OCI-M2 (cell line): ENCODE measurements around the gene ZFPM1.
A peak's percentile ranks its signal among the peaks of the same experiment; 100 is the strongest.

Source experiments
- DNase-seq: peaks from one replicate; lab custom pipeline; 2025; ENCODE audit not compliant: unreplicated experiment; lab: John Stamatoyannopoulos, UW

Gene ZFPM1

DNA sequence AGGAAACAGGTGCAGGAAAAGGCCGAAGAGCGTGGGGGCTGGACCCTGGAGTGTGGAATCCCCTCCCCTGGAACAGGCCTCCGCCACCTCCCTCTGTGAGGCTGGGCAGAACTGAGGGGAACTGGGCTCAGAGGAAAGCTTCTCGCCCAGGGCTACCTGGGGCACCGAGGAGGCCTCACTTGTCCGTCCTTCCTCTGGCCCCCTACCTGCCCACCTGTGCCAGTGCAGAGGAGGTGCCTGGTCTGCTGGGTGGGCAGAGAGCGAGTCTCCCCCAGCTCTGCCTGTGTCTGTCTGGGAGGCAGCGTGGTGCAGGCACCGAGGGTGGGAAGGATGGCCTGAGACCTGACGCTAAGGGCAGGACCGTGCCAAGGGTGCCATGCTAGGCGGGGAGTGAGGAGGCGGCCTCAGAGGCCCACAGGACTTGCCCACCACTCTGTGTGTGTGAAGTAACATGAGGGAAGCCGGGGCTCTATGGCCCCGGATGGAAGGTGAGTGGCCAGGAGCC lies 42.2 kb downstream of the ZFPM1 start:
- DNase-seq, result no peak

DNA sequence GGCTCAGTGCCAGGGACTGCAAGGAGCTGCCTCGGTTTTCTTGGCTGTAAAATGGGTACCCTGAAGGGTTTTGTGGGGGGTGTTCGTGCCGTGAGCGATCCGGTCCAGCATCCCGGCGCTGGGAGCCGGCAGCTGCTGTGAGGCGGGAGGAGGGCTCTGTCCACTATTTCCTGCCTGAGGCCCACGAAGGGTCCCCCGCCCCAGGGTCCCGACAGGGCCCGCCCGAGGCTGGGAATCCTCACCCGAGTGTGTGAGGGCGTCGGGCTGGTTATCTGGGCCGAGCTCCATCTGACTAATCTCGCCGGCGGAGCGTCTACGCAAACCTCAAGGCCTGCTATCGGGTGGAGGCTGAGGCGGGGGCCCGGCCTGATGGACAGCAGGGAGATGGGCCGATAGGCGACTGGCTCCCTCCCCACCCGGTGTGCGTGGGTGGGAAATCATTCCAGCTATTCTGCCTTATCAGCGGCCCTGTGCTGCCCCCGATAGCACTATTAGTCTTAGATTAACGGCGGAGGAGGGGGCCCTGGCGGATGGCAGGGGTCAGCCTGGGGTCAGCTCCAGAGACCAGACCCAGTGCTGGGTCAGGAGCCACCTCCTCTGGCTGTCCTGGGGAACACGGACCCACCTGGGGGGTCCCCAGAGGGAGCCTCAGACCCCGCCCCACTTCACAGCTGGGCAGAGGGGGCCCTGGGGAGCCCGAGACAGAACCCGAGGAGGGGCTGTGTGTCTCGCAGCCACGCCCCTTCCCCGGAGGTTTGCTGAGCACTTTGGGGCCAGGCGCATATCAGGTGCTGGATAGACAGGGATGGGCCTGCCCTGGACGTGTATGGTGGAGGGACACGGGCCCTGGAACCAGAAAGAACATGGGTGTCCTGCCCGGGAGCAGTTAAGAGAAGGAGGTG lies 44.7 kb downstream of the ZFPM1 start:
- DNase-seq, result peak; percentile 84

DNA sequence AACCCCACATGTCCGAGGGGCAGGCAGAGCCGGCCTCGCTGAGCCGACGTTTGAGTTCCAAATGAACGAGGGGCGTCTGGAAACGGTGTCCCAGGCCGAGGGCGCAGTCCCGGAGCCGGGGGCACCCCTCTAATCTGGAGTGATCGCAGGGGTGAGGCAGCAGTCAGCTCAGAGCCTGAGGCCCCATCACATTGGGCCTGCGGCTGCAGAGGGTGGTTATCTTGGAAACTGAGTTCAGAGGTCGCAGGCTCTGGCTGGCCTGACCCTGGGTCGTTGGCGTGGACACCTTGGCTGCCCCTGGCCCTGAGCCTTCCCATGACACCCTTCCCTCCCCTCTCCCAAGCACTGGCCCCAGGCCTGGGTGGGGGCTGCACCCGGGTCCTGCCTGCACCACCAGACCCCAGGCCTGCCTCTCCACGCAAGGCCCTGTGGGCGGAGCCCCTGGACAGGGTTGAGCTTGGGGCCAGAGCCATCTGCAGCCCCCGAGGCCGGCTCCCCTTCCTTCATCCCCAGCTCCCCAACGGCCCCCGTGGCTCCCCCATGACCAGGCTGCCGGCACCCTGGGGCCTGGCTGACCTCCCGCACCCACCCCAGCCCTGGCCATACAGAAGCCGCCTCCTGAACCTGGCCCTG lies 45.6 kb downstream of the ZFPM1 start:
- DNase-seq, result no peak

DNA sequence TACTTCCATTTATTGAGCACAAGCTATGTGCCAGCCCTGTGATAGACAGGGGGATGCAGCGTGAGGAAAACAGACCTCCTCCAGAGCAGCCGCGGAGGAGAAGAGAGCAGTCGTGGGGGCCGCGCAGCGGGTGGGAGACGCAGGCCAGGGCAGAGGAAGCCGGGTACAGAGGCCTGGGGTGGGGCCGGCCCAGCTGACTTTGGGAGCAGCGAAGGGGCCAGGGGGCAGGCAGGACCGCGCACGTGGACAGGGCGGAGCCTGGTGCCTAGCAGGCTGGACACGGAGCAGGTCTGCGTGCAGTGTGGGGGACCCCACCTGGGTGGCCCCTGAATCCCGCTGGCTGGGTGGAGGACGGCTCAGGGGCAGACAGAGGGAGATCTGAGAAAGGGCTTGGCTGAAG lies 46.2 kb downstream of the ZFPM1 start:
- no peak for DNase-seq

DNA sequence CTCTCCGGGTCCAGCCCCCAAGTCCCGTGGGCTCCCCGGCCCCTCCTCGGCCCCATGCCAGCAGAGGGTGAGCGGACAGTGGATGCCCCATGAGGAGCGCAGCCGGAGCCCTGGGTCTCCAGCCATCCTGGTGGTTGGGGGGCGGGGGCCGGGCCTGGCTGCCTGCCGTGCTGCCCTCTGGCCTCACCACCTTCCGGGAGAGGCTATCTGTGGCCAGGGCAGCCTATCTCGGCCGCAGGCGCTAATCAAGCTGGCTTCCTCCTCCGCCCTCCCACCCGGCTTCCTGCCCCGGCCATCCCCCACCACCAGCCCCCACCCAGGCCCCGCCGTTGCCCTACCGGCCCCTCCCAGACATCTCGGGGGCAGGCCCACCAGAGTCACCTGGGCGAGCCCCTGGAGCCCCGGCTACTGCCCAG lies 46.8 kb downstream of the ZFPM1 start:
- no peak for DNase-seq

DNA sequence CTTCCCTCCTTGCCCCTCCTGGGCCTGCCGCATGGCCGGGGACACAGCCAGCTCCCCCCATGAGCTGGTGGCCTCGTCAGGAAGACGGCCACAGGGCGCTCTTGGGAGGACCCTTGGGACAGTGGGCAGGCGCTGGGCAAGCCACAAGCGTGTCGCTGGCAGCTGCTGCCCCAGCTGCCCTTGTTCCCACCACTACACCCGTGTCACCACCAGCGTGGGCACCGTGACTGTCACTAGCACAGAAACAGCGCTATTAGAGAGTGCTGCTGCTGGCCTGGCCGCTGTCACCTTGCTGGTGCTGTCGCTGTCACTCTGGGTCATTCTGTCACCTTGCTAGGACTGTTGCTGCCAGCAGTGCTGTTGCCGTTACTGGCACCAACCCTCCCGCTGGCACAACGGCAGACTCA lies 47.2 kb downstream of the ZFPM1 start:
- no peak for DNase-seq

DNA sequence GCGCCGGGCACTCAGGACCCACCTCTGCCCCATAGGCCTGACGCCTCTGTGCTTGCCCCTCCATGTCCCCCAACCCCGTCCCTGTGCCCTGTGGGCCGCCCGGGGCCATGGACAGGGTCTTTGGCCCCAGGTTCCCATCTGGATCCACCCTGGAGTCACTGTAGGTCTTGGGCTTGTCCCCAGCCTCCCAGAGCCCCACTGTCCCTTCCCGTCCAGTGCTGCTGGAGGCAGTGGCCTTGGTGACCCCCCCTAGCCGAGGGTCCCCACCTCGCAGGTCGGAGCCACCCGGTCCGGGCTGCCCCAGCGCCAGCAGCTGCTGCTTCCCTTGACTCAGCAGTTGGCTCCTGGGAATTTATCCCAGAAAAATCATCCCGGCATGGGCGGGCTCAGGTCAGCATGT lies 49.3 kb downstream of the ZFPM1 start:
- DNase-seq, result no peak

DNA sequence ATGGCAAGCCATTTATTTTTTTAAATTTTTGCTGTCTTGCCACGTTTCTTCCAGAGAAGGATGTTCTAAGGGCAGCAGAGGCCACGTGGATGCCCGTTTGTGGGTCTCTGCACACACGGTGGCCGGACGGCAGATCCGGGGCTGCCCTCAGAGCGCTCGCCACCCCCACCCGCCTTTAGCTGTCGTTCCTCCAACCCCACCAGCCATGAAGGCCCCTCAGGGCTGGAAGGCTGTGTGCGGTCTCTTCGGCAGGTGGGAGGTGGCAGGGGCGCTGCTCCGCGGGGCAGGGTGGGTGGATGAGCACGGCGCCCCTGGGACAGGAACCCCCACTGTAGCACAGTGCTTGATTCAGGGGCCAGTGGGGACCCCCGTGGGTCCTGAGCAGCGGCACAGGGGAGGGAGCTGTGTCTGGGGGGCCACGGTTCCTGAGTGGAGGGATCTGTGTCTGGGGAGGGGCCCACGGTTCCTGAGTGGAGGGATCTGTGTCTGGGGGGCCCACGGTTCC lies 49.7 kb downstream of the ZFPM1 start:
- DNase-seq, result no peak

DNA sequence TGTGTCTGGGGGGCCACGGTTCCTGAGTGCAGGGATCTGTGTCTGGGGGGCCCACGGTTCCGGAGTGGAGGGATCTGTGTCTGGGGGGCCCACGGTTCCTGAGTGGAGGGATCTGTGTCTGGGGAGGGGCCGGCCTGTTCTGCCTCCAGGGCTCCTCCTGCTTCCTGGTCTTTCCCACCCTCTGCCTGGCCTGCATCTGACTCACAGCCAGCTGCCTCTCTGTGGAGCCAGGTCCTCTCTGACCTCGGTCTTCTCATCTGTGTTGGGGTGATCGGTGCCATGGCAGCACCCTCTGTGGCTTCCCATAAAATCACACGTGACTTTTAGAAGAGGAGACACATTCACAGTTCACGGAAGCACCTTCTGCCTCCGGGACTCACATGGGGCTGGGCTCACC lies 50.3 kb downstream of the ZFPM1 start:
- no peak for DNase-seq

DNA sequence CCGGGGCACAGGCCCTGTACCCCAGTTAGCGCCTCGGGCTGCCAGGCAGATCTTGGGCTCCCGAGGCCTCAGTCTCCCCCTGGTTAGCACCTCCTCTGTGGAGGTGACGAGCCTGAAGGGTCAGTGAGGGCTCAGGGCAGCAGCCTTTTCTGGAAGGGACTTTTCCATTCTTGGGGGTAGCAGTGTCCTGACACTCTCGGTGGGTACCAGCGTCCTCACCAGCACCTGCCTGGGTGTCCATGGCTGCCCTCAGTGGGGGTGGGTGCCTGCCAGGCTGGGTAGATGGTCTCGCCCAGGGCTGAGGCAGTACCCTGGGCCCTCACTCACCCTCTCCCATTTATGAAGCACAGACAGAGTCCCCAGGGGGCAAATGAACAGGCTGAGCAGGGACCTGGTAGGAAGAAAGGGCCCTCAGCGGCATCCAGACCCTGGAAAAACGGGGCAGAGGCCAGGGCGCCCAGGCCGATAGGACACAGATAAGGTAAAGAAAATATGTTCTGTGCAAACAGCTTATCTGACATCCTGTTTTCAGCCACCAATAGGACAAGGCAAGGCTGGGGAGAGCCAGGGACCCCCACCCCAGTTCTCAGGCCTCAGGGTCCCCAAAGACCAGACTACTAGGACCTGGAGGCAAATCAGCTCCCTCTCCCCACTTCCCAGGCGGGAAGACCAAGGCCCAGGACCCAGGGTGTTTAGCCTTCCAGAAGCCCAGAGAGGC lies 50.9 kb downstream of the ZFPM1 start:
- no peak for DNase-seq

DNA sequence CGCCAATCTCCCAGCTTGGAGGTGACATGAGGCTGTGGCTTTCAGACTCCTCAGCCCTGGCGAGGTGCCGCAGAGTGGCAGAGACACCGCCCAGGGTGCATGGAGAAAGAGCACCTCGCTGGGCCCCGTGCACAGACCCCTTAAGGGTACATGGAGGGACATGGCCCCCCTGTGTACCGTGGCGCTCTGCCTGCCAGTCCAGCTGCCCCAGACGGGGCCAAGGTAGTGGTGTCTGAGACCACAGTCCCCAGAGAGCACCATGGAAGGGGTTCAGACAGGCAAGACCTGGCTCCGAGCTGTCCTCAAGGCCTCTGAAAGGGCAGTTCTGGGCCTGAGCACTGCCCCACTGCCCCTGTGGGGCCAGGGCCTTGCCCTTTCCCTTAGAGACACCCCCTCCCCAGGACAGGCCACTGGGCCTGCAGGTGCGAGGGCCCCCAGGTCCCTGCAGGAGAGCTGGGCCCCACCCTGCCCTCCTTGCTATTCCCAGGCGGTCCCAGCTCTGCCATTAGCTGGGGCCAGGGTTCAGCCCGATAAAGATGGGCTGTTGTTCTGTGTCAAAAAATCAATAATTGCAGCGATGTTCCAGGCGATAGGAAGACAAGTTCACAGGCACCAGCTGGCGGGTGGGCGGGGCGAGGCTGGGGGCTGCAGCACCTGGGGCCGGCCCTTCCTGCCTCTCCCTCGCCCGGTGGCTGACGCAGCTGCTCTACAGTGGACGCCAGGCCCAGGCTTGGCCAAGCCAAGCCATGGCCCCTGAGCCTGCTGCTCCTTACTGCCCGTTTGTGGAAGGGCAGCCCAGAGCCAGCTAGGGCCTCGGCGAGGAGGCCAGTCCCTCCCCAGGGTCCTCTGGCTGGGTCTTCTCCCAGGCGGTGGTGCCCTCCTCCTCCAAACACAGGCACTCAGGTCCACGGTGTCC lies 51.7 kb downstream of the ZFPM1 start:
- DNase-seq, result no peak

DNA sequence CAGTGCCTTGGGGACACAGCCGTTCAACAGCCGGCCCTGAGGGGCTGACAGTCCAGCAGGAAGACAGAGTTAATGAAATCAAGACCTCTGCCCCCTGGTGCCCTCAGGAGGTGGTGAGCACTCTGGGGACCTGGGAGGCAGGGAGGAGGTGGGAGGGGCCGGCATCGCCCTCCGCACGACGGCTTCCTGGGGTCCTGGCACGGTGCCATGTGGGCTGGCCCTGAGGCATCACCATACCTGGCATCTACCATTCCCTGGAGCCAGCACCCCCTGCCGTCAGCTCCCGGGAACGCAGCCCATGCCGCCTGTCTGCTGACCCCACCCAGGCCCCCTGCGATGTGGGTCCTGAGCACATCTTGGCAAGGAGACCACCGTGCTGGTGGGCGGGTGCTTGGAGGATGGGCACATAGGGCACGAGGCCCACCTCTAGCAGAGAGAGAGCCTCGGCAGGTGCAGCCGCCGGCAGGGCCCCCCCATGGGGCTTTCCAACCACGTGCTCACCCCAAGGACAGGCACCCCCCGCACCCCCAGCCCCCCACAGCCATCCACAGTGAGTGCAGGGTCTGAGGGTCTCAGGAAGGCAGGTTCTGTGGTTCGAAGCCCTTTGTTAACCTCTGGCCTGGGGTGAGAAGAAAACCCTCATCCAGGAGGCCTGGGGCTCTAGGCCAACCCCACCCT lies 52.5 kb downstream of the ZFPM1 start:
- DNase-seq, result no peak

DNA sequence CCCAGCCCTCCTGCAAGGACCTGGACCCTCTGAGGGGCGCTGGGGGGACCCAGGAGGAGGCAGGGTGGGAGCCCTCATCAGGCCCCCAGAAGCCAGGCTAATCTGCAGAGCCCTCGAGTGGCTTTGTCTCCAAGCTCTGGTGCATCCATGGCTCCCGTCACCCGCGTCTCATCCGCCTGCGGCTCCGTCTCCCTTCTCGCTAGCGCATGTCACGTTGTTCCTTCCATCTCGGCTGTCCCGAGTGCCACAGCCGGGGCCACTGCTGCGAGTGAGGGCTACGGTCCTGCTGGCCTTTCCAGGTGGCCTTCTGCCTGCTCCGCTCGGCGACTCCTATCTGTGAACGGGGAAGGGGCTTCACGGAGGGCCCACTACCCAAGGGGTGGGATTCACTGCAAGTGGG lies 53.6 kb downstream of the ZFPM1 start:
- DNase-seq, result no peak

DNA sequence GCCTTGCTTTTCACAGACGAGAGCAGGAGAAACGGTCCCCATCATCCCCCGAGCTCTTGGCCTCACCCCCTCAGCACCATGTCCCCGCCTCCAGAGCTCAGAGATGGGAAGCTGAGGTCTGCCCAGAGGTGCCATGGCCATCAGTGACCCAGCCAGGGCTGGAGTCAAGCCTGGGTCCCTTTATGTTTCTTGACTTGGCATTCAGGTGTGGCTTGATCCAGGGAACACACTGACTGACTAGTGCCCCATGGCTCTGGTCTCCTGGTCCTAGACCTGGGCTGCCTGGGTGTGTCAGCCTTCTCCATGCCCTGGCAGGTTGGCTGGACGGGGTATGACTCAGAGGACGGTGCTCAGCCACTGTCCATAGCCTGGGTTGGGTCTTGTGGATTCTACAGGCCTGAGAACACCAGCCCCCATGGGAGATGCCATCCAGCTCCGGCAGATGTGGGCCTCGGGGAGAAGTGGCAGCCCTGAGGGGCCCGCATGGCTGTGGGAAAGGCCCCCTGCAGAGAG lies 54.2 kb downstream of the ZFPM1 start:
- no peak for DNase-seq

DNA sequence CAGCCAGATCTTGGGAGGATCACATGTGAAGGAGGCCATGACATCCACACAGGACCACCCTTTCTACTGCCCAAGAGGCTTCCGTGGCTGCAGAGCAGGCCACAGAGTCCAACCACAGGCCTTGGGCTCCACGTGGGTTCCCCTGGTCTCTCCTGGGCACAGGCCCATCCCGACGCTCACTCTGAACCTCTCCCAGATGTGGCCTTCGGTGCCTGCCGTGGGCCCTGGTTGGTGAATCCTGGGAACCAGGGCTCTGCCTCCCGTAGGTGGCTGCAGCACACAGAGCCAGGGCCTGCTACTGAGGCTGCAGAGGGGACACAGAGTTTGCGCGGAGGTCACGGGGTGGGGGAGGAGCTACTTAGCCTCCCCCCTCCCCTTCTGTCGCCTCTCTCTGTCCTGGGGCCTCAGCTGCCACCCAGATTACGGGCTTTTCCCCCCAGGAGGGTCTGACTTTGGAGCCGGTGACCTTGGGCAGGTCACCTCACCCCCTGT lies 55.3 kb downstream of the ZFPM1 start:
- DNase-seq, result no peak

DNA sequence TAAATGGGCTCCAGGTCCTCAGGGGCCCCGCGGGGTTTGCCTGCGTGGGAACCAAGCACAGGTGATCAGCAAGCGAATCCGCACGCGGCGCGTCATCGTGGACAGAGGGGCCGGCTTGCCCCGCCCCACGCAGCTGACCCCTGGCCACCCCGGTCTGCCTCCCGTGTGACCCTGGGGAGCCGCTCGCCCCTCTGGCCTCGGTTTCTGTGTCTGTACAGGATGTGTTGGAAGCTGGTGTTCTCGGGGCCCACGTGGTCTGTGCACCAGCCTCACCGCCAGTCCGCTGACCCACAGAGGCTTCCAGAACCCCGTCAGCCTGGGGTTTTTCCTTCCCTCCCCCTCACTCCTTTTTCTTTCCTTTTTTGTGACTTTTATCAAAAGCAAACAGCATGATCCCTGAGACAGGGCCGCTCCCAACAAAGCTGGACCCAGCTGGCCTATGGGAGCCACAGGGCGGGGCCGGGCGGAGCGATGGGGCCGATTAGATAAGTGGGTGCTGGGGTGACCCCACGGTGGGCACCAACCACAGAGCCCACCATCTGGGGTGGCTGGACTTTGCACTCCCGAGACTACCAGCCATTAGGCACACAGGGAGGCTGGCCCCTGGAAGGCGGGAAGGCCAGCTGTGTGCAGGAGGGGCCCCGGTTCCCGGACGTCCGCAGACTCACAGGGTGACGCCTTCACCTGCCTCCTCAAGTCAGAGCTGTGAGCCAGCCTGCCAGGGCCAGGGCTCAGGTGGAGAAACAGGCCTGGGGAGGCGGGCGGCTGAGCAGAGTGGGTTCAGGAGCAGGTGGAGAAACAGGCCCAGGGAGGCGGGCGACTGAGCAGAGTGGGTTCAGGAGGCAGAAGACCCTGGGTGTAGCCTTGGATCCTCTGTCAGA lies 56.0 kb downstream of the ZFPM1 start:
- no peak for DNase-seq

DNA sequence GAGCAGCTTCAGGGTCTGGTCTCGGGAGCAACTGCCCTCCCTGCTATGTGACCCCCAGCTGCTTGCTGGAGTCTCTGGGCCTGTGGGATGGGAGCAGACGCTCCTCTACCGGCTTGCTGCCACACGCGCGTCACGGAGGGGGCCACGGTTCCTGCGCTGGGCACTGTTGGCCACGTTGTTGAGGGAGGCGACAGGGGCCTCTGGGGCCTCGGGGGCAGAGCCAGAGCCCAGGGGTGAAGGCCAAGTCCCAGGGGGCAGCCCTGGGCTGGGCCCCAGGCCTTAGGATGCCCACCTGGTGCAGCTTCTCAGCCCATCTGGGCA lies 56.6 kb downstream of the ZFPM1 start:
- DNase-seq, result no peak

DNA sequence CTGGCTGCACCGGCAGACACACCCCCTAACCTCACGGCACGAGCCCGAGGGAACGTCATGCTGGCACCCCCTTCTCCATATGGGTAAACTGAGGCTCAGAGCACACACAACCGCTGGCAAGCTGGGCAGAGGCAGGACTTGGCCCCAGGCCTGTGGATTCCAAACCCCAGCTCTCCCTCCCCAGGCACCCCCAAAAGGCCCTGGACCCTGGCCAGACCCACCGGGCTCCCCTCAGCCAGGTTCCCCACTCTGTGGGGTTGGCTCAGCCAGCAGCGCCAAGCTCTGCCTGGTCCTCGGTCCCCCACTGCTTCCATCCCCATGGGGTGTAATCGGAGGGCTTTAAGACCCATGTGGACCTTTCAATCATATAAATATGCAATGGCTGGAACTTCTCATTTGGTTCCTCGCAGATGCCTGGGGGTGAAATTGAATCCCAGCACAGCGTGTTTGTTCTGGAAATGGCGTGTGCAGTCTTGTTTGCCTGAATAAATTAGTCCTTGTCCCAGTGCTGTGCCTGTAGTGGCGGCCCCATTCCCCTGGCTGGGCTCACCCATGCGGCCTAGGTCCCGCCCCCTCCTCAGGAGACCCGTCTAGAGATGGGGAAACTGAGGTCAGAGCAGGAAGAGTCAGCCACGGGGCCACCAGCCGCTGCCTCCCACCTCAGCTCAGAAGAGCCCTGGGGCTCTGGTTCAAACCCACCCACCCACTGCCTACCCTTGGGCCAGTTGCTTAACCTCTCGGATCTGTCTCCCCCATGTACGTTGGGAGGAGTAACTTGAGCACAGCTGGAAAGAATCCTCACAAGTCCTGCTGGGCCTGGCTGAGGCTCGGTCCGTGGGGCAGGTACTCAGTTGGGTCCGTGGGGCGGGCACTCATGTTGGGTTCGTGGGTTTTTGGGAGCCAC lies 57.3 kb downstream of the ZFPM1 start:
- DNase-seq, result no peak
